Kidney epithelial cell (primary cell): ENCODE measurements around the gene IL13. TPM values are rescaled to one million over a fixed set of nuclear protein-coding genes. Genes with fewer than 3 reads are reported as not detected.

Experiments used
- DNase-seq: peaks from one replicate; pipeline ENCODE4 v3.0.0-alpha.2; 2010; ENCODE audit warnings: low read depth
- H3K27me3 ChIP-seq: 2 replicates; pipeline ENCODE4 v1.6.0; 2011; ENCODE audit warnings: low read length; ENCODE audit not compliant: control insufficient read depth, insufficient read depth
- H3K36me3 ChIP-seq: 2 replicates; pipeline ENCODE4 v1.5.1; 2011; ENCODE audit warnings: low read length; ENCODE audit not compliant: control insufficient read depth, insufficient read depth
- H3K4me3 ChIP-seq: 2 replicates; pipeline ENCODE4 v1.5.1; 2011; ENCODE audit warnings: low read depth, mild to moderate bottlenecking, control low read depth, low read length
- total RNA-seq: library from RNA; depleted of rRNA; stranded (reverse); fragments of >200 nt; gene quantifications from 2 replicates; pipeline ENCODE4 v1.2.3, GENCODE V29; 2015
- TF ChIP-seq, protein P1 (sequence below): IDR thresholded peaks from 2 replicates; pipeline ENCODE4 v1.5.1; 2011; ENCODE audit warnings: mild to moderate bottlenecking, moderate library complexity, low read length, control low read depth, inconsistent platforms; ENCODE audit not compliant: insufficient read depth, poor library complexity, severe bottlenecking

IL13 gene
- total RNA-seq, 1 donor from 2014 or later: not detected

DNA sequence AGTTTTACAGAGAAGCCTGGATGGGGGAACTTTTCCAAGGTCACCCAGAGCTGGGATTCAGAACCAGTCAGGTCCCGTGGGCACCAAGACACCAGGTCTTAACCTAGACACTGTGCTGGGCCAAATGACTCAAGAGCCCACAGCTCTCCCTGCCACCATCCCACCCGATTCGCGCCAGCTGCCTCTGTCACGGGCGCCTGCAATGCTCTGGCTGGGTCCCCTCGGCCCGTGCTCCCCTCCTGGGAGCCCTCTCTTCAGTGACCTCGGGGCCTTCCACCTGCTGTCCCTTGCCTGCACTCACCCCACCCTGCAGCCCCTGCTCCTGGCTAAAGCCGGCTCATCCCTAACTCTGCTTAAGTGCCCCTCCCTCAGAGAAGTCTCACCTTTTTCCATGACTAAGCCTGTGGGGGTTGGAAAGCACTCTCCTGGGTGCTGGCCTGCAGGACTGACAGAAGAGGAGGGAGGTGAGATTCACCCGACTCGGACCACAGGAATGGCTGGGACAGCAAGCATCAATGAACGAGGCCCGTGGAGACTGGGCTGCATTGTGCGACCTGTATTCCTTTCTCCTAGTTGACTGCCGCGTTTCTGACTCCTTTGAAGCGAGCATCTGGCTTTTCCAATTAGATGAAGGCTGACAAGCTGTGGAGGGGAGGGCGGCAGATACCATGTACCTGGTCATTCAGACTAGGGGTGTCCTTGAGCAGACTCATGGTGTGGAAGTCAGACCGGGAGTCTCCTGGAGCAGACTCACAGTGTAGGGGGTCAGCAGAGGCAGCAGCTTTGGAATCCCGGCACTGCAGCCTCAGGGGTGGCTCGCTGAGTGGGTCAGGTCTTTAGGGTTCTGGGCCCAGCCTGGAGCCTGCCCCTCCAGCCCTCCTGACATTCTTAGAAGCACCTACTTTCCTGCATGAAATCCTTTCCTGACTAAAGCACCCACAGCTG lies 10.1 kb downstream of the IL13 start:
- Histone ChIP-seq H3K4me3 (no peak overlapping the region), H3K27me3 (no peaks in the 10 kb centered on the region), H3K36me3 (no peaks in the 10 kb centered on the region)
- no peak for DNase-seq
- TF ChIP-seq, protein P1, sequence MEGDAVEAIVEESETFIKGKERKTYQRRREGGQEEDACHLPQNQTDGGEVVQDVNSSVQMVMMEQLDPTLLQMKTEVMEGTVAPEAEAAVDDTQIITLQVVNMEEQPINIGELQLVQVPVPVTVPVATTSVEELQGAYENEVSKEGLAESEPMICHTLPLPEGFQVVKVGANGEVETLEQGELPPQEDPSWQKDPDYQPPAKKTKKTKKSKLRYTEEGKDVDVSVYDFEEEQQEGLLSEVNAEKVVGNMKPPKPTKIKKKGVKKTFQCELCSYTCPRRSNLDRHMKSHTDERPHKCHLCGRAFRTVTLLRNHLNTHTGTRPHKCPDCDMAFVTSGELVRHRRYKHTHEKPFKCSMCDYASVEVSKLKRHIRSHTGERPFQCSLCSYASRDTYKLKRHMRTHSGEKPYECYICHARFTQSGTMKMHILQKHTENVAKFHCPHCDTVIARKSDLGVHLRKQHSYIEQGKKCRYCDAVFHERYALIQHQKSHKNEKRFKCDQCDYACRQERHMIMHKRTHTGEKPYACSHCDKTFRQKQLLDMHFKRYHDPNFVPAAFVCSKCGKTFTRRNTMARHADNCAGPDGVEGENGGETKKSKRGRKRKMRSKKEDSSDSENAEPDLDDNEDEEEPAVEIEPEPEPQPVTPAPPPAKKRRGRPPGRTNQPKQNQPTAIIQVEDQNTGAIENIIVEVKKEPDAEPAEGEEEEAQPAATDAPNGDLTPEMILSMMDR: no peak

DNA sequence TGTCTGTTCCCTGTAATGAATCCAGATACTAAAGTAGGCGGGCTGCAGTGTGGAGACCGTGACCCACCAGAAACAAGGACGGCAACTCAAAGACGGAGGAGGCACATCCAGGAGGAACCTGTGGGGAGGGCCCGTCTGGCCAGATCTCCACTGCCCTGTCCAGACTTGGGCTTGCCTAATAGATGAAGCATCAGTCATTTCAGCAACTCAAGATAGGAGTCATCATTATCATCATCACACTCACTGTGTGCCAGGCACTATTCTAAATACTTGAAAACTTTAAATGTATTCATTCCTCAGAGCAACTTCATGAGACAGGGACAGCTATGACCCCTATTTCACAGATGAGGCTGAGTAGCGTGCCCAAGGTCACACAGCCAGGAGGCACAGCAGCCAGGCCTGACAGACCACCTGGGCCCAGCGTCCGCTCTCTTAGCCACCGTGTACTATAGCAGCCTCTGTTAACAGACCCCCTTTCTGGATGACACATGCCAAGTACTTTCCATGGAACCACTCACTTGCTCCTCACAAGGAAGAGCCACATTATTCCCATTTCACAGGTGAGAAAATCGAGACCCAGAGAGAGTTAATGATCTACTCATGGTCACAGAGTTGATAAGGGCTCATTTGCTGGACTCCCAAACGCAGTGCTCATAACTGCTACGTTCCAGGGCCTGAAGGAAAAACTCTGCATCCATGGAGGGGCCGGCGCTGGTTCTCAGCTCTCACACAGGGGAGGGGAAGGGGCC lies 10.9 kb downstream of the IL13 start:
- no peaks in the 10 kb centered on the region for H3K27me3 ChIP-seq
- DNase-seq: no peak
- TF ChIP-seq, protein P1: no peak

DNA sequence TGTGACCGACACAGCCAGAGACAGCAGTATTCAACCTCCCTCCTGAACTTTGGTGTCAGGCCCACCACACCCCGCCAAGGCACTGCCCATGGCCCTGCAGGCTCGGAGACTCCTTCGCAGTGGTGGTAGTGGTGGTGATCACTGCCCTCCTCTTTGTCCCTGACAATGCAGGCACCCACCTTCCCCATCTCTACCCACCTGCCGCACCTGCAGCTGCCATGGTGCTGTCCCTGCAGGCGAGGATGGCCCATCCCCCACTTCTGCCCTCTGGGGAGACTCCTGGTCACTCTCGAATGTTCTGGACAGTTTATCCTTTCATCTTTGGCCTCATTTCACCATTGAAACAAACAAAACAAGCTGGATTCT lies 11.5 kb downstream of the IL13 start:
- TF ChIP-seq, protein P1: no peak
- Histone ChIP-seq H3K4me3 (no peak overlapping the region), H3K36me3 (no peaks in the 10 kb centered on the region), H3K27me3 (no peaks in the 10 kb centered on the region)
- no peak for DNase-seq

More for the DNA sequence above, 10.9 kb downstream of the IL13 start:
- H3K36me3 ChIP-seq: no peaks in the 10 kb centered on the region
- no peak overlapping the region for H3K4me3 ChIP-seq

DNA sequence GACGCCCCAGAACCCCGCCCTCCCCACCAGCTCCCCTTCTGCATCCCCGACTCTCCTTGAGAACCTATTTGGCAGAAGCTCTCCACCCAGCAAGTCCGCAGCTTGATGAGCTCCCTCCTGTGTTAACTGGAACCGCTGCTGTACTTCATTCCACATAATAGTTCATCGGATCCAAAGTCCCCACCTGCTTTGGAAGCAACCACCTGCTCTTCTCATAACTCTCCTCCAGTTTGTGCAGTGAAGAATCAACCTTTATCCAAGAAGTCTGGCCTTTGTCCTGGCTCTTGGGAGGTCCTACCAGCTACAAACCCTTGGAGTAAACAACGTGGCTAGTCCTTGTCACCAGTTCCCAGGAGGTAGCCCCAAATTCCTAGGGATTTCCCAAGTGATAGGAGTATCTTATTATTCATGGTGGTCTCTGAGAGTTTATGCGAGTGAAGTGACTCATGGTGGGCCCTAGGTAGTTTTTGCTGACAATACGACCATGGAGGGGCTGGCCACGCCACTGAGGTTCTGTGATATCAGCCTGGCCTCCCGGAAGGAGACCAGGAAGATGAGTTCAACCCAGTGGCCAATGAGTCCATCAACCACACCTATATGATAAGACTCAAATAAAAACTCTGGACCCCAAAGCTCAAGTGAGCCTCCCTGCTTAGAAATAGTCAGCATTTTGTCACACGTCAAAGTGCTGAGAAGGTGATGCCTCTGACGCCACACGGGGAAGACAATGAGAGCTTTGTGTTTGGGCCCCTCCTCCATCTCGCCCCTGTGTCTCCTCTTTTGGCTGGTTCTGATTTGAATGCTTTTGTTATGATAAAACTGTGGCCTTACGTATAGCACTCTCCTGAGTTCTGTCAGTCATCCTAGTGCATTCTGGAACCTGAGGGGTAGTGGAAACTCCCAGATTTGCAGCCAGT lies 12.3 kb downstream of the IL13 start:
- Histone ChIP-seq H3K36me3 (no peaks in the 10 kb centered on the region), H3K4me3 (no peak overlapping the region), H3K27me3 (no peaks in the 10 kb centered on the region)
- DNase-seq: no peak
- TF ChIP-seq, protein P1: no peak

DNA sequence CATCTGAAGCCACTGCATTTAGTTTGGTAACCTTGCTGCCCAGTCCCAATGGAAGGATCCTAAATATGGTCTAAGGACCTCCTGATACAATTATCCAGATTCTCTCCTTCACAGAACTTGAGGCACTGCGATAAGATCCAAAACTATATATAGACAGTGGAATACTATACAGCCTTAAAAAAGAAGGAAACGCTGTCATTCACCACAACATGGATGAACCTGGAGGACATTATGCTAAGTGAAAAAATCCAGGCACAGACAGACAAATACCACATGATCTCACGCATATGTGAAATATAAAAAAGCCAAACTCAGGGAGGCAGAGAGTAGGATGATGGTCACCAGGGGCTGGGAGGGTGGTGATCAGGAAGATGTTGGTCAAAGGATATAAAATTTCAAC lies 13.0 kb downstream of the IL13 start:
- H3K36me3 ChIP-seq: no peaks in the 10 kb centered on the region
- TF ChIP-seq, protein P1: no peak
- no peak for DNase-seq
- no peaks in the 10 kb centered on the region for H3K27me3 ChIP-seq
- H3K4me3 ChIP-seq: no peak overlapping the region
